HL-60 (cell line): ENCODE results near the gene HAUS8.

Experiments used
- DNase-seq, 2 experiments: peaks; one replicate each; pipeline ENCODE4 v3.0.0-alpha.2; 2010 to 2020; ENCODE audit warnings: low read depth in 1 of 2, low spot score in 1 of 2
- H3K27ac ChIP-seq: fragments of 250-450 bp; sonication (Bioruptor Pico); replicated peaks from 2 replicates; pipeline ENCODE4 v1.5.1; 2020; ENCODE audit warnings: mild to moderate bottlenecking, moderate library complexity
- H3K27me3 ChIP-seq: fragments of 250-450 bp; sonication (Bioruptor Pico); 2 replicates; pipeline ENCODE4 v1.5.1; 2021; ENCODE audit warnings: mild to moderate bottlenecking, moderate library complexity; ENCODE audit not compliant: insufficient read depth, poor library complexity, severe bottlenecking
- H3K4me3 ChIP-seq: replicated peaks from 2 replicates; pipeline ENCODE4 v1.5.1; 2011; ENCODE audit warnings: mild to moderate bottlenecking, control low read depth, low read length; ENCODE audit not compliant: insufficient read depth
- GABPA ChIP-seq: IDR thresholded peaks from 2 replicates; pipeline ENCODE4 v1.6.1; 2012; ENCODE audit warnings: low read depth
- POLR2AphosphoS5 ChIP-seq: IDR thresholded peaks from 2 replicates; pipeline ENCODE4 v1.6.1; 2012; ENCODE audit warnings: low read depth
- SPI1 ChIP-seq: IDR thresholded peaks from 2 replicates; pipeline ENCODE4 v1.6.1; 2012; ENCODE audit warnings: low read depth, mild to moderate bottlenecking, borderline replicate concordance
- TF ChIP-seq, protein P1 (sequence below): IDR thresholded peaks from one replicate; pipeline ENCODE4 v1.5.1; 2011; ENCODE audit warnings: low read length, control low read depth, inconsistent platforms; ENCODE audit not compliant: insufficient read depth
- TF ChIP-seq, protein P2 (sequence below): IDR thresholded peaks from 2 replicates; pipeline ENCODE4 v1.6.1; 2012; ENCODE audit warnings: low read depth; ENCODE audit not compliant: insufficient replicate concordance

Gene HAUS8

DNA sequence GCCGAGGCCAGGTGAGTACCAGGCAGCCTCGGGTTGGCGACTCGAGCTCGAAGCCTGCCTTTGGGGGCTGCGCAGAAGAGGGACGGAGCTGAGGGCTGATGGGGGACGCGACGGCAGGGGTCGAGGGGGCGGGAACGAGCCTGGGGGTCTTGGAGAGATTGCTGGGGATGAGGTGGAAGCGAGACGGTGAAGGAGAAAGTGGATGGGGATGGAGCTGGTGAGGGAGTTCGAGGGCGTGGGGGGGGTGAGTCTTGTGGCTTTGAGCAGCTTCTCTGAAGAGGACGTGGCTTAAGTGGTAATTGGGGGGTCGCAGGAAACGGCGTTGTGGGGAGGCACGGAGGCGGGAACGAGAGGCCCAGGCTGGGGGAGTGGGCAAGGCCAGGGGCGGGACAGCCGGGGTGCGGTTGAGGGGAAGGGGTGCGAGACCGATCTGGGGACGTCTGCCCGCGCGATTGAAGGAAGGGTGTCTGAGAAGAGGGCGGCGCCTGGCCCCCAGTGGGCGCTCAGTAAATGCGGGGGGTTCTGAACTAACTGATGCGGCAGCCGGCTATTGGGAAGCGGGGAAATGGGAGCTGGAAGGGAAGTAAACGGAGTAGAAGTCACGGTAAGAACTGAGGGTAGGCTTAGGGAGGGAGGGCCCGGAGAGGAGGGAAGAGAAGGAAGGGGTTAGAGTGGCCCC is 751 bp upstream of the HAUS8 start:
- DNase-seq = peak; percentile 50 to 51
- peak overlapping the region; percentile 97 for H3K4me3 ChIP-seq

DNA sequence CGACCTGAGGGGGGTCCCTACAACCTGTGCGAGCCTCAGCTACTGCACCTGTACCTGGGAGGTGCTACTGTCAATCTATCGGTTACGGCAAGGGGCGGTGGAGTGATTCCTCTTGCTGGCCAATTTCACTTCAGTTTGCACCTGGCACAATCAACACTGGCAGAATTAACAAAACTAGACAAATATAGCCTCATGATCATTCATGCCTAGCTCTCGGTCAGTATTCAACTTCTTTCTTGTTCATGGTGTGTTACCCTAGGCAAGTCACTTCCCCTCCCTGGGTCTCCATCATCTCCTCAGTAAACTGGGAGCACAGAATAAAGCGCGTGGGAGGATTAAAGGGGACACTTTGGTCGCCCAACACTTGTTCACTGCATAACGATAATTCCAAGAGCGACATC is 618 bp downstream of the HAUS8 start:
- H3K27ac ChIP-seq = peak overlapping the region; percentile 96
- TF ChIP-seq, protein P1, sequence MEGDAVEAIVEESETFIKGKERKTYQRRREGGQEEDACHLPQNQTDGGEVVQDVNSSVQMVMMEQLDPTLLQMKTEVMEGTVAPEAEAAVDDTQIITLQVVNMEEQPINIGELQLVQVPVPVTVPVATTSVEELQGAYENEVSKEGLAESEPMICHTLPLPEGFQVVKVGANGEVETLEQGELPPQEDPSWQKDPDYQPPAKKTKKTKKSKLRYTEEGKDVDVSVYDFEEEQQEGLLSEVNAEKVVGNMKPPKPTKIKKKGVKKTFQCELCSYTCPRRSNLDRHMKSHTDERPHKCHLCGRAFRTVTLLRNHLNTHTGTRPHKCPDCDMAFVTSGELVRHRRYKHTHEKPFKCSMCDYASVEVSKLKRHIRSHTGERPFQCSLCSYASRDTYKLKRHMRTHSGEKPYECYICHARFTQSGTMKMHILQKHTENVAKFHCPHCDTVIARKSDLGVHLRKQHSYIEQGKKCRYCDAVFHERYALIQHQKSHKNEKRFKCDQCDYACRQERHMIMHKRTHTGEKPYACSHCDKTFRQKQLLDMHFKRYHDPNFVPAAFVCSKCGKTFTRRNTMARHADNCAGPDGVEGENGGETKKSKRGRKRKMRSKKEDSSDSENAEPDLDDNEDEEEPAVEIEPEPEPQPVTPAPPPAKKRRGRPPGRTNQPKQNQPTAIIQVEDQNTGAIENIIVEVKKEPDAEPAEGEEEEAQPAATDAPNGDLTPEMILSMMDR = no peak
- TF ChIP-seq SPI1 = peak; percentile 53; the same call in 1 of the 2 replicates
- no peak for TF ChIP-seq GABPA
- peak overlapping the region; percentile 69 for H3K4me3 ChIP-seq
- no peak for DNase-seq
- no peaks in the 10 kb centered on the region for H3K27me3 ChIP-seq

More for the DNA sequence above, 751 bp upstream of the HAUS8 start:
- peak; percentile 21; the same call in 1 of the 2 replicates for TF ChIP-seq SPI1
- TF ChIP-seq, protein P1 = no peak
- Histone ChIP-seq H3K27me3 (no peaks in the 10 kb centered on the region), H3K27ac (peak overlapping the region; percentile 78)

DNA sequence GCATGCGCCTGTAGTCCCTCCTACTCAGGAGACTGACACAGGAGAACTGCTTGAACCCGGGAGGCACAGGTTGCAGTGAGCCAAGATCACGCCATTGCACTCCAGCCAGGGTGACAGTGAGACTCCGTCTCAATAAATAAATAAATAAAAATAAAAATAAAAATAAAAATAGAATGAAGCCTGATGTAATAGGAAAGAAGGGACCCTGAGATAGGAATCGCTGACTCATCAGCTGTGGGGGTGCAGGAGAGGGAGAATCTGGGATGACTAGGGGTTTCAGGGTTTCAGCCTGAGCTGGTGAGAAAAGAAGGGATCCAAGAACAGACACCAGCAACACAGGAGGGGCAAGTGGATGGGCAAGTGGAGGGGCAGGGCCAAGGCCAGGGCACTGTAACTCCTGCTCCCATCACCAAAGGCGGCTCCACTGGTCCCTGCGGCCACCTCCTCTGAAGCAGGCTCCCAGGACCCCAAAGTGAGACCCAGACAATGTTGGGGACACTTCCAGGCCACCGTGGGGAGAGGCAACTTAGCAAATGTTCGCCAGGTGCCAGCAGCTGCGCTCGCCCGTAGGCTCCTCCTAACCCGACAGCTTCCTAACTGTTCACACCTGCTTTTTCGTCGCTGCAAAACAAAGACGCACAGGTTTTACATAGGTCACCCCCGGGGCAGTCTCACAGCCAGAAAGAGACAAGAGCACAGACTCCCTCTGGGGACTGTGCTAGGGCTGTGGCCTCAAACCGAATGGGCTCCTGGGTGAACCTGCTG is 1.2 kb downstream of the HAUS8 start:
- peak overlapping the region; percentile 69 for H3K4me3 ChIP-seq
- peak overlapping the region; percentile 96 for H3K27ac ChIP-seq
- H3K27me3 ChIP-seq = no peaks in the 10 kb centered on the region
- TF ChIP-seq, protein P2, sequence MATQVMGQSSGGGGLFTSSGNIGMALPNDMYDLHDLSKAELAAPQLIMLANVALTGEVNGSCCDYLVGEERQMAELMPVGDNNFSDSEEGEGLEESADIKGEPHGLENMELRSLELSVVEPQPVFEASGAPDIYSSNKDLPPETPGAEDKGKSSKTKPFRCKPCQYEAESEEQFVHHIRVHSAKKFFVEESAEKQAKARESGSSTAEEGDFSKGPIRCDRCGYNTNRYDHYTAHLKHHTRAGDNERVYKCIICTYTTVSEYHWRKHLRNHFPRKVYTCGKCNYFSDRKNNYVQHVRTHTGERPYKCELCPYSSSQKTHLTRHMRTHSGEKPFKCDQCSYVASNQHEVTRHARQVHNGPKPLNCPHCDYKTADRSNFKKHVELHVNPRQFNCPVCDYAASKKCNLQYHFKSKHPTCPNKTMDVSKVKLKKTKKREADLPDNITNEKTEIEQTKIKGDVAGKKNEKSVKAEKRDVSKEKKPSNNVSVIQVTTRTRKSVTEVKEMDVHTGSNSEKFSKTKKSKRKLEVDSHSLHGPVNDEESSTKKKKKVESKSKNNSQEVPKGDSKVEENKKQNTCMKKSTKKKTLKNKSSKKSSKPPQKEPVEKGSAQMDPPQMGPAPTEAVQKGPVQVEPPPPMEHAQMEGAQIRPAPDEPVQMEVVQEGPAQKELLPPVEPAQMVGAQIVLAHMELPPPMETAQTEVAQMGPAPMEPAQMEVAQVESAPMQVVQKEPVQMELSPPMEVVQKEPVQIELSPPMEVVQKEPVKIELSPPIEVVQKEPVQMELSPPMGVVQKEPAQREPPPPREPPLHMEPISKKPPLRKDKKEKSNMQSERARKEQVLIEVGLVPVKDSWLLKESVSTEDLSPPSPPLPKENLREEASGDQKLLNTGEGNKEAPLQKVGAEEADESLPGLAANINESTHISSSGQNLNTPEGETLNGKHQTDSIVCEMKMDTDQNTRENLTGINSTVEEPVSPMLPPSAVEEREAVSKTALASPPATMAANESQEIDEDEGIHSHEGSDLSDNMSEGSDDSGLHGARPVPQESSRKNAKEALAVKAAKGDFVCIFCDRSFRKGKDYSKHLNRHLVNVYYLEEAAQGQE = no peak
- TF ChIP-seq, protein P1 = no peak
- TF ChIP-seq SPI1 (no peak), POLR2AphosphoS5 (no peak), GABPA (no peak)
- no peak for DNase-seq

DNA sequence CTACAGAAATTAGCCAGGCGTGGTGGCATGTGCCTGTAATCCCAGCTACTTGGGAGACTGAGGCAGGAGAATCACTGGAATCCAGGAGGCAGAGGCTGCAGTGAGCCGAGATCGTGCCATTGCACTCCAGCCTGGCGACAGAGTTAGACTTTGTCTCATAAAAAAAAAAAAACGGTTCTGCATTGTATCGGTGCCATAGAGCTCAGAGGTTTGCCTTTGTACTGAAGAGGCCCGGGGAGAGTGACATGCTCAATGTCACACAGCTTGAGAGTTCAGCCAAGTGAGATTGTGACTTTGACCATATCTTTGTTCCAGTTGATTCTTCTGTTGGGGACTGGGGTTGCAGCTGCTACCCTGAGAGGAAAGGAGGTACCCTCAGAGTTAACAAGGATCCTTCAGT is 4.3 kb downstream of the HAUS8 start:
- TF ChIP-seq GABPA = no peak
- TF ChIP-seq, protein P1 = no peak
- TF ChIP-seq, protein P2 = no peak
- no peaks in the 10 kb centered on the region for H3K27me3 ChIP-seq
- H3K4me3 ChIP-seq = no peak overlapping the region
- no peak overlapping the region for H3K27ac ChIP-seq
- no peak for DNase-seq
